ENCODE results near the gene SMPD2.

Gene SMPD2

GRCh38 chr6:109490713-109491112 lies 50.2 kb downstream of the SMPD2 start:
- TF ChIP-seq CTCF (conservative IDR thresholded peaks at IDR 0.05): no peak
- no peak overlapping the region for H3K27ac ChIP-seq

GRCh38 chr6:109491207-109491938 lies 50.8 kb downstream of the SMPD2 start:
- no peak for TF ChIP-seq CTCF (conservative IDR thresholded peaks at IDR 0.05)
- no peak overlapping the region for H3K27ac ChIP-seq
